HCT116 (cell line): ENCODE results near the gene PLCH2. TPM values are rescaled to one million over a fixed set of nuclear protein-coding genes. Genes with fewer than 3 reads are reported as not detected.

Source experiments
- ATAC-seq: fragments of 200-7000 bp; cut with Tn5 transposase; 2 replicates; pipeline ENCODE4 v1.9.1; 2020; ENCODE audit warnings: mild to moderate bottlenecking, moderate library complexity
- BruUV-seq: library from RNA; stranded (reverse); fragments of 400-500 nt; replicated peaks from 2 replicates; lab custom pipeline; 2021; lab: Mats Ljungman, UMichigan
- CTCF ChIA-PET: fragments of 300-600 bp; sonication (Branson Sonifier 250); formaldehyde crosslinking; loops from one replicate; lab custom pipeline; 2021; ENCODE audit warnings: antibody characterized with exemption; lab: Charles Lee
- POLR2A ChIA-PET: fragments of 300-600, 350-600 bp; sonication (Branson Sonifier 250); formaldehyde crosslinking; loops from one replicate; lab custom pipeline; 2021; ENCODE audit warnings: antibody characterized with exemption; lab: Charles Lee
- RAD21 ChIA-PET, 2 experiments: fragments of 300-600 bp; sonication (Branson Sonifier 250); formaldehyde crosslinking; loops; one replicate each; lab custom pipeline; 2023; ENCODE audit warnings: low total read pairs in 2 of 2; ENCODE audit not compliant: uncharacterized antibody in 2 of 2, unreplicated experiment in 2 of 2, low non-redundant PET in 1 of 2; lab: Charles Lee
- DNase-seq: peaks from one replicate; pipeline ENCODE4 v3.0.0-alpha.2; 2010; ENCODE audit warnings: low read depth, low spot score
- H2AFZ ChIP-seq: fragments of 200-600 bp; shearing (Covaris generic), sonication (generic); 2 replicates; pipeline ENCODE4 v1.6.1; 2017; ENCODE audit warnings: low read depth, mixed run types, mixed read lengths, antibody characterized with exemption, low read length; ENCODE audit not compliant: poor library complexity, severe bottlenecking
- H3K27ac ChIP-seq: 2 replicates; pipeline ENCODE4 v1.5.1; 2012; ENCODE audit warnings: low read depth, low read length
- H3K27me3 ChIP-seq: fragments of 200-600 bp; sonication (generic); 2 replicates; pipeline ENCODE4 v1.6.1; 2016; ENCODE audit warnings: mixed run types, low read length, mixed read lengths; ENCODE audit not compliant: insufficient read depth
- H3K36me3 ChIP-seq, 2 experiments: fragments of 200-500 bp in 1 of 2; fragments of 200-600 bp in 1 of 2; sonication (Bioruptor generic) in 1 of 2; sonication (generic) in 1 of 2; 2 replicates each; pipeline versions ENCODE4 v1.5.1 to v1.6.1; 2014 to 2016; ENCODE audit warnings: low read length in 2 of 2, inconsistent platforms in 1 of 2, mixed read lengths in 1 of 2, mixed run types in 1 of 2; ENCODE audit not compliant: insufficient read depth in 2 of 2, control insufficient read depth in 1 of 2
- H3K4me1 ChIP-seq, 2 experiments: fragments of 200-600 bp in 1 of 2; sonication (generic) in 1 of 2; 2 replicates each; pipeline versions ENCODE4 v1.5.1 to v1.6.1; 2012 to 2017; ENCODE audit warnings: low read length in 2 of 2, inconsistent platforms in 1 of 2, mild to moderate bottlenecking in 1 of 2, mixed read lengths in 1 of 2, mixed run types in 1 of 2, moderate library complexity in 1 of 2; ENCODE audit not compliant: insufficient read depth in 2 of 2, control insufficient read depth in 1 of 2
- H3K4me2 ChIP-seq: fragments of 200-600 bp; sonication (generic); 2 replicates; pipeline ENCODE4 v1.6.1; 2017; ENCODE audit warnings: mixed run types, low read length, mixed read lengths
- H3K4me3 ChIP-seq, 2 experiments: fragments of 200-600 bp in 1 of 2; sonication (generic) in 1 of 2; replicated peaks in 1 of 2; 2 replicates each; pipeline ENCODE4 v1.5.1; 2011 to 2016; ENCODE audit warnings: low read length in 2 of 2, control low read depth in 1 of 2, low read depth in 1 of 2, mild to moderate bottlenecking in 1 of 2, mixed read lengths in 1 of 2, mixed run types in 1 of 2
- H3K79me2 ChIP-seq: fragments of 200-600 bp; sonication (generic); 2 replicates; pipeline ENCODE4 v1.6.1; 2017; ENCODE audit warnings: mild to moderate bottlenecking, mixed run types, low read length, moderate library complexity, mixed read lengths; ENCODE audit not compliant: insufficient read depth
- H3K9ac ChIP-seq: fragments of 200-600 bp; sonication (generic); 2 replicates; pipeline ENCODE4 v1.6.1; 2016; ENCODE audit warnings: low read length, mixed read lengths
- H3K9me2 ChIP-seq: fragments of 200-600 bp; sonication (generic), shearing (Covaris generic); 2 replicates; pipeline ENCODE4 v1.6.1; 2017; ENCODE audit warnings: mixed run types, mild to moderate bottlenecking, moderate library complexity; ENCODE audit not compliant: insufficient read depth
- H3K9me3 ChIP-seq, 2 experiments: fragments of 200-500 bp in 1 of 2; fragments of 200-600 bp in 1 of 2; sonication (Bioruptor generic) in 1 of 2; sonication (generic) in 1 of 2; 2 replicates each; pipeline ENCODE4 v1.6.1; 2014 to 2017; ENCODE audit warnings: low read length in 2 of 2, mixed read lengths in 2 of 2, inconsistent platforms in 1 of 2, low read depth in 1 of 2, mild to moderate bottlenecking in 1 of 2, mixed run types in 1 of 2, moderate library complexity in 1 of 2; ENCODE audit not compliant: control insufficient read depth in 1 of 2, insufficient read depth in 1 of 2
- H4K20me1 ChIP-seq: fragments of 200-600 bp; sonication (generic), shearing (Covaris generic); 2 replicates; pipeline ENCODE4 v1.6.1; 2017; ENCODE audit warnings: mixed run types, mild to moderate bottlenecking, moderate library complexity; ENCODE audit not compliant: insufficient read depth
- CBX3 ChIP-seq: IDR thresholded peaks from 2 replicates; pipeline ENCODE4 v1.6.1; 2012; ENCODE audit warnings: low read depth
- CEBPB ChIP-seq: IDR thresholded peaks from 2 replicates; pipeline ENCODE4 v1.6.1; 2012; ENCODE audit warnings: low read depth
- CTCF ChIP-seq, 3 experiments: fragments of 200-600 bp in 1 of 3; sonication (generic) in 1 of 3; IDR thresholded peaks in 2 of 3; conservative IDR thresholded peaks in 1 of 3; 2 replicates each; pipeline ENCODE4 v1.5.1; 2012 to 2017; ENCODE audit warnings: low read depth in 2 of 3, low read length in 2 of 3, antibody characterized with exemption in 1 of 3, borderline replicate concordance in 1 of 3, control low read depth in 1 of 3, mild to moderate bottlenecking in 1 of 3, mixed read lengths in 1 of 3, mixed run types in 1 of 3, moderate library complexity in 1 of 3; ENCODE audit not compliant: insufficient read depth in 1 of 3
- EGR1 ChIP-seq: IDR thresholded peaks from 2 replicates; pipeline ENCODE4 v1.6.1; 2012; ENCODE audit warnings: low read depth
- EZH2 ChIP-seq: fragments of 200-600 bp; sonication (generic); IDR thresholded peaks from 2 replicates; pipeline ENCODE4 v1.6.1; 2017; ENCODE audit warnings: antibody characterized with exemption, mixed run types
- JUND ChIP-seq: IDR thresholded peaks from 2 replicates; pipeline ENCODE4 v1.6.1; 2012
- MAX ChIP-seq: IDR thresholded peaks from 2 replicates; pipeline ENCODE4 v1.6.1; 2012
- REST ChIP-seq: IDR thresholded peaks from 2 replicates; pipeline ENCODE4 v1.6.1; 2012; ENCODE audit warnings: low read depth
- SIN3A ChIP-seq: IDR thresholded peaks from 2 replicates; pipeline ENCODE4 v1.6.1; 2012; ENCODE audit warnings: low read depth
- TCF7L2 ChIP-seq: IDR thresholded peaks from 2 replicates; pipeline ENCODE4 v1.7.0; 2011; ENCODE audit warnings: borderline replicate concordance, inconsistent platforms; ENCODE audit not compliant: insufficient read depth, insufficient read length; ENCODE audit errors: extremely low read depth
- ZBTB33 ChIP-seq: IDR thresholded peaks from 2 replicates; pipeline ENCODE4 v1.6.1; 2011; ENCODE audit warnings: mild to moderate bottlenecking, low read length, moderate library complexity; ENCODE audit not compliant: insufficient replicate concordance; ENCODE audit errors: extremely low read depth
- intact Hi-C: fragments of 100-400 bp; cut with micrococcal nuclease; formaldehyde crosslinking; loops from 2 replicates; pipeline ENCODE4 v1.10.0; 2022
- total RNA-seq: library from RNA; stranded (reverse); gene quantifications from one replicate; pipeline ENCODE4 v1.2.1, GENCODE V29; 2021; ENCODE audit not compliant: unreplicated experiment

The PLCH2 gene
- total RNA-seq, 1 experiment from 2014 or later = 2.0 TPM

- peaks cover 0 to 17% of the 10 kb centered on the region in 2 experiments; a peak in 2 of 4 replicates for H3K4me1 ChIP-seq
- ChIA-PET POLR2A (no interaction called here), CTCF (no interaction called here), RAD21 (no interaction called here)
- no peaks in the 10 kb centered on the region for H3K79me2 ChIP-seq
- no peaks in the 10 kb centered on the region for H3K36me3 ChIP-seq
- BruUV-seq = no TSS peak
- no peak overlapping the region for H2AFZ ChIP-seq
- peak overlapping the region; percentile 35; the same call in 1 of the 2 replicates for H3K4me2 ChIP-seq
- H3K9me2 ChIP-seq = no peaks in the 10 kb centered on the region
- peak; percentile 50 for ATAC-seq
- TF ChIP-seq JUND (no peak), EZH2 (no peak), SIN3A (no peak), CBX3 (no peak), CEBPB (no peak), REST (no peak), ZBTB33 (no peak), TCF7L2 (no peak), MAX (no peak), EGR1 (no peak), CTCF (IDR thresholded peaks at IDR 0.05 in 2 of 3, conservative IDR thresholded peaks at IDR 0.05 in 1 of 3; ENCODE audit: borderline replicate concordance in 1 of 3, insufficient read depth in 1 of 3, low read depth in 2 of 3, low read length in 2 of 3) (no peak)
- TF ChIP-seq, all 23 proteins: peak for 0
- Histone ChIP-seq H3K27me3 (no peaks in the 10 kb centered on the region), H4K20me1 (no peaks in the 10 kb centered on the region), H3K9ac (no peak overlapping the region), H3K9me3 (no peaks in the 10 kb centered on the region), H3K27ac (no peak overlapping the region), H3K4me3 (no peak overlapping the region)
- no peak for DNase-seq
- intact Hi-C loops = loop anchor here (1.0 kb wide), 1 partner anchor 43 kb away; no protein-coding TSS in a partner anchor
Observed at GRCh38 chr1:2451741-2452140, 24.3 kb upstream of the PLCH2 start.
